GM12878 (cell line): ENCODE results near the gene TFAP2E.

Experiments used
- BCL11A ChIP-seq: IDR thresholded peaks from 2 replicates; pipeline ENCODE4 v1.6.1; 2011; ENCODE audit warnings: low read depth, low read length
- CBX3 ChIP-seq: fragments of 200-600 bp; sonication (generic); IDR thresholded peaks from 2 replicates; pipeline ENCODE4 v1.6.1; 2016; ENCODE audit warnings: low read depth, borderline replicate concordance
- FOS ChIP-seq: IDR thresholded peaks from 3 replicates; pipeline ENCODE4 v1.6.1; 2011; ENCODE audit warnings: borderline replicate concordance; ENCODE audit not compliant: insufficient read length; ENCODE audit errors: extremely low read depth
- MEF2A ChIP-seq: IDR thresholded peaks from 2 replicates; pipeline ENCODE4 v1.6.1; 2011; ENCODE audit warnings: low read depth, mild to moderate bottlenecking, low read length, moderate library complexity; ENCODE audit not compliant: insufficient read depth
- MTA3 ChIP-seq: IDR thresholded peaks from 2 replicates; pipeline ENCODE4 v1.6.1; 2012; ENCODE audit warnings: low read length, inconsistent platforms, borderline replicate concordance
- NFXL1 ChIP-seq: fragments of 450-650 bp; IDR thresholded peaks from 2 replicates; pipeline ENCODE4 v1.6.1; 2017; ENCODE audit warnings: antibody characterized with exemption, mild to moderate bottlenecking, borderline replicate concordance
- SRF ChIP-seq, 2 experiments: IDR thresholded peaks; 2 replicates each; pipeline ENCODE4 v1.6.1; 2011; ENCODE audit warnings: low read depth in 2 of 2, low read length in 2 of 2, mild to moderate bottlenecking in 1 of 2, moderate library complexity in 1 of 2
- ZNF24 ChIP-seq: fragments of 450-650 bp; IDR thresholded peaks from 2 replicates; pipeline ENCODE4 v1.6.1; 2017; ENCODE audit warnings: antibody characterized with exemption, mild to moderate bottlenecking
- TF ChIP-seq, protein P1 (sequence below): IDR thresholded peaks from 2 replicates; pipeline ENCODE4 v1.6.1; 2012; ENCODE audit warnings: low read depth, low read length, improper control_type of control experiment
- TF ChIP-seq, protein P2 (sequence below): IDR thresholded peaks from 2 replicates; pipeline ENCODE4 v1.6.1; 2011; ENCODE audit warnings: low read depth, low read length, improper control_type of control experiment, borderline replicate concordance

DNA sequence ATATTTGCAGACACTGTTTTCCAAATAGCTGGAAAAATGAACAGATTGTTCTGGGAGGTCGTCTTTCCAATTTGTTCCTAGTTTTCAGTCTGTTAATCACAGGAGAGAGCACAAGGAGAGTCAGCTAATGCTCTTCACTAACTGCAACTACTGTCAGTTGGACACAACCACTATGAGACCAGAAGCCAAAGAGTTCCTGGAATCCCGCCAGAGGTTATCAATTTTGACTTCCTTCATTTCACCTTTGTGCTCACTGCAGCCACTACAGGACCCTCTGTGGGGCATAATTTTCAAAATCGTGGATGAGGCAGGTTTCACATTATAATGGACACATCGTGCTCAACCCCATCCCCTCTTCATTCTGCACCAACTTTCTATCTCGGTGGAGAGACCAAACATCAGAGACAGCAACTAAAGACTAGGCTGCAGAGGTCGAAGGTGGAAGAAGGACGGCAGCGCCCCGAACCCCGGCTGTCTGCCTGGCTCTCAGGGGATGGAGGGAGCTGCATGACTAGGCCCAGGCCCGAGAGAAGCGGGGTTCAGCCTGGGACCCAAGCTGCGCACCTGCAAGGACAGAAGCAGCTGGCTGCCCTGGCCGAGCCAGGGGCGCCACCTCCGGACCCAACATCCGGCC is 16.5 kb upstream of the TFAP2E start:
- TF ChIP-seq, protein P1, sequence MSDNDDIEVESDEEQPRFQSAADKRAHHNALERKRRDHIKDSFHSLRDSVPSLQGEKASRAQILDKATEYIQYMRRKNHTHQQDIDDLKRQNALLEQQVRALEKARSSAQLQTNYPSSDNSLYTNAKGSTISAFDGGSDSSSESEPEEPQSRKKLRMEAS, result no peak
- TF ChIP-seq ZNF24 (no peak), MTA3 (no peak), SRF (IDR thresholded peaks at IDR 0.05; ENCODE audit: low read depth in 2 of 2, low read length in 2 of 2) (no peak), NFXL1 (no peak), MEF2A (no peak), FOS (no peak), BCL11A (no peak), CBX3 (no peak)
- TF ChIP-seq, protein P2, sequence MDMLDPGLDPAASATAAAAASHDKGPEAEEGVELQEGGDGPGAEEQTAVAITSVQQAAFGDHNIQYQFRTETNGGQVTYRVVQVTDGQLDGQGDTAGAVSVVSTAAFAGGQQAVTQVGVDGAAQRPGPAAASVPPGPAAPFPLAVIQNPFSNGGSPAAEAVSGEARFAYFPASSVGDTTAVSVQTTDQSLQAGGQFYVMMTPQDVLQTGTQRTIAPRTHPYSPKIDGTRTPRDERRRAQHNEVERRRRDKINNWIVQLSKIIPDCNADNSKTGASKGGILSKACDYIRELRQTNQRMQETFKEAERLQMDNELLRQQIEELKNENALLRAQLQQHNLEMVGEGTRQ, result no peak
